ENCODE results near the gene ARFGEF3.

- TF ChIP-seq CTCF (conservative IDR thresholded peaks at IDR 0.05 in 1 of 2, IDR thresholded peaks at IDR 0.05 in 1 of 2; ENCODE audit: extremely low read depth in 1 of 2, insufficient read depth in 1 of 2, low read depth in 1 of 2, low read length in 2 of 2) (no peak), EZH2 (IDR thresholded peaks at IDR 0.05; ENCODE audit: borderline replicate concordance, low read length) (no peak)
Observed at GRCh38 chr6:138161088-138161337, 726 bp upstream of the ARFGEF3 start.
